Lower leg skin (tissue), 3 donors: ENCODE data around the gene TRPM3.

Experiments used
- POLR2A ChIP-seq, 2 donors: fragments of 450-650 bp; IDR thresholded peaks; one replicate each; pipeline ENCODE4 v1.6.1; 2016 to 2017; ENCODE audit warnings: antibody characterized with exemption in 2 of 2, mild to moderate bottlenecking in 1 of 2, moderate library complexity in 1 of 2
- TF ChIP-seq, protein P1 (sequence below), 3 donors: fragments of 450-650 bp; IDR thresholded peaks; one replicate each; pipeline ENCODE4 v1.5.1; 2016; ENCODE audit warnings: antibody characterized with exemption in 3 of 3, mild to moderate bottlenecking in 3 of 3, moderate library complexity in 2 of 3

DNA sequence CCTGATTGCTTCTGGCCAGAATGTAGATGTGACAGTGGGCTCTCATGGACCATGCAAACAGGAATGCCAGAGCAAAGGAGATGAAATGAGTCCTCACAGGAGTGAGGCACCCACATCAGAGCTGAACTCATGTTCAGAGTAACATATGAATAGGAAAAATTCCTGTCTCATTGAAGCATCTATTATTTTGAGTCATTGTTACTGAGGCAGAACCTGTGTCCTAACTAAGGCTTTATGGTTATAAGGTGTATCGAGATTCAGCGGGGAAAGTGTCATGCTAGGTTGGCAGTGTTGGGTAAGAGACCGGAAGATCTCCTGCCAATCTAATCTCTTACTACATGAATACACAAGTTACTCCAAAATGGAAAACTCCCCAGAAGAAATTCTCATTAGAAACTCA lies 304.1 kb downstream of the TRPM3 start:
- TF ChIP-seq, protein P1, sequence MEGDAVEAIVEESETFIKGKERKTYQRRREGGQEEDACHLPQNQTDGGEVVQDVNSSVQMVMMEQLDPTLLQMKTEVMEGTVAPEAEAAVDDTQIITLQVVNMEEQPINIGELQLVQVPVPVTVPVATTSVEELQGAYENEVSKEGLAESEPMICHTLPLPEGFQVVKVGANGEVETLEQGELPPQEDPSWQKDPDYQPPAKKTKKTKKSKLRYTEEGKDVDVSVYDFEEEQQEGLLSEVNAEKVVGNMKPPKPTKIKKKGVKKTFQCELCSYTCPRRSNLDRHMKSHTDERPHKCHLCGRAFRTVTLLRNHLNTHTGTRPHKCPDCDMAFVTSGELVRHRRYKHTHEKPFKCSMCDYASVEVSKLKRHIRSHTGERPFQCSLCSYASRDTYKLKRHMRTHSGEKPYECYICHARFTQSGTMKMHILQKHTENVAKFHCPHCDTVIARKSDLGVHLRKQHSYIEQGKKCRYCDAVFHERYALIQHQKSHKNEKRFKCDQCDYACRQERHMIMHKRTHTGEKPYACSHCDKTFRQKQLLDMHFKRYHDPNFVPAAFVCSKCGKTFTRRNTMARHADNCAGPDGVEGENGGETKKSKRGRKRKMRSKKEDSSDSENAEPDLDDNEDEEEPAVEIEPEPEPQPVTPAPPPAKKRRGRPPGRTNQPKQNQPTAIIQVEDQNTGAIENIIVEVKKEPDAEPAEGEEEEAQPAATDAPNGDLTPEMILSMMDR (IDR thresholded peaks at IDR 0.05): no peak
- no peak for TF ChIP-seq POLR2A (IDR thresholded peaks at IDR 0.05)
